Left lung (tissue), 10 donors: Measurements from ENCODE around the gene GPR61. TPM values are rescaled to one million over a fixed set of nuclear protein-coding genes. Genes with fewer than 3 reads are reported as not detected.
A peak's percentile ranks its signal among the peaks of the same experiment; 100 is the strongest.

ENCODE experiments used
- ATAC-seq: fragments of 200-7000 bp; cut with Tn5 transposase; one replicate; pipeline ENCODE4 v1.9.1; 2020; ENCODE audit warnings: moderate library complexity
- DNase-seq, 4 donors: peaks; one replicate each; pipeline ENCODE4 v3.0.0-alpha.2; 2013 to 2020
- H3K27ac ChIP-seq, 2 donors: fragments of 200-600 bp; sonication (generic) in 1 of 2; one replicate each; pipeline versions ENCODE4 v1.5.0 to v1.8.0; 2020 to 2021
- H3K27me3 ChIP-seq, 2 donors: fragments of 200-600 bp; sonication (generic) in 1 of 2; one replicate each; pipeline versions ENCODE4 v1.5.0 to v1.8.0; 2020 to 2021
- H3K36me3 ChIP-seq, 2 donors: fragments of 200-600 bp; sonication (generic) in 1 of 2; one replicate each; pipeline versions ENCODE4 v1.5.0 to v1.8.0; 2020 to 2021
- H3K4me1 ChIP-seq, 2 donors: fragments of 200-600 bp; one replicate each; pipeline ENCODE4 v1.8.0; 2021
- H3K4me3 ChIP-seq, 2 donors: fragments of 200-600 bp; sonication (generic) in 1 of 2; one replicate each; pipeline versions ENCODE4 v1.5.0 to v1.8.0; 2020 to 2021; ENCODE audit warnings: mild to moderate bottlenecking in 1 of 2
- H3K9me3 ChIP-seq, 2 donors: fragments of 200-600 bp; sonication (generic) in 1 of 2; one replicate each; pipeline versions ENCODE4 v1.5.0 to v1.8.0; 2020 to 2021
- CTCF ChIP-seq, 2 donors: fragments of 200-600 bp; sonication (generic) in 1 of 2; IDR thresholded peaks; one replicate each; pipeline versions ENCODE4 v1.5.0 to v1.8.0; 2021; ENCODE audit warnings: antibody characterized with exemption in 2 of 2
- intact Hi-C, 2 donors: fragments of 100-400 bp; cut with DNase I; formaldehyde crosslinking; loops; one replicate each; pipeline versions ENCODE4 v1.11.2 to v1.14.2; 2022
- polyA plus RNA-seq, 6 donors: library from polyadenylated mRNA; unstranded; fragments of 120-200 nt; gene quantifications; one replicate each; pipeline ENCODE4 v1.2.1, GENCODE V29; 2013; ENCODE audit not compliant: insufficient read length in 6 of 6
- total RNA-seq, 2 donors: library from RNA; stranded (reverse); fragmentation: NEBNext Ultra II Directional; extraction: Animal tissue kit (Norgen Biotek cat#: 25700); gene quantifications; one replicate each; pipeline ENCODE4 v1.2.1, GENCODE V29; 2021
- donor health status: DM: no; HTN: yes; CAD: no.
- donor health status: DM: no; HTN: no; CAD: no.

The GPR61 gene
- total and polyA plus RNA-seq, 8 donors, result 0.43 to 0.93 (median 0.69) TPM; not detected in 2

- Histone ChIP-seq H3K4me1 (peaks cover 3 to 39% of the 10 kb centered on the region in 2 donors), H3K9me3 (no peaks in the 10 kb centered on the region), H3K36me3 (peaks cover 0 to 39% of the 10 kb centered on the region in 2 donors), H3K27me3 (no peaks in the 10 kb centered on the region), H3K27ac (peak overlapping the region in 1 of 2 donors; percentile 2), H3K4me3 (no peak overlapping the region)
- DNase-seq, result peak in 1 of 4 donors; percentile 44
- TF ChIP-seq CTCF (IDR thresholded peaks at IDR 0.05), result no peak
- intact Hi-C loops, result no loop called here
- no peak for ATAC-seq
These were observed 37.9 kb upstream of the GPR61 start for GRCh38 chr1:109501644-109502363.

DNA sequence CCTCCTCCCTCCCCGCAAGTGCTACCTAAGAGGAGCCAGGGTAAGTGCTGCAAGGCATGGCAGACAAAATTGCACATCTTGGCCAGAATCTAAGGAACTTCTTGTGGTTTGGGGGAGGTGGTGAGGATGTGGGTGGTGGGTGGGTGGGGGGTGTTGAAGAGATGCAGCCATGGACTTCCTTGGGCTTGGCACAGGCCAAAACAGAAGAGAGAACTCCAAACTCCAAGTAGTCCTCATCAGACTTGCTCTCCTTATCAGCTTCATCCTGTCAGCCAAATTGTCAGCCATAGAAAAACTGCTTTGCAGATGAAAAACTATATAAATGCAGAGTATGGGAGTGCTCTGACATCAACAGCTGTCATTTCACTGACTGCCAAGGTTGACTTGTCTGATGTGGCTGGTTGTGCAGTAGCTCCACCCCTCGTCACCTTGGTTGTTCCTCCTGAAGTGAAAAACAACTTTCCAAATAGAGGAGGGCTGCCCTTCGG is 37.3 kb upstream of the GPR61 start:
- Histone ChIP-seq H3K27ac (peak overlapping the region in 1 of 2 donors; percentile 2), H3K36me3 (peaks cover 0 to 33% of the 10 kb centered on the region in 2 donors), H3K9me3 (no peaks in the 10 kb centered on the region), H3K4me1 (peaks cover 3 to 36% of the 10 kb centered on the region in 2 donors), H3K27me3 (no peaks in the 10 kb centered on the region), H3K4me3 (no peak overlapping the region)
- no peak for DNase-seq
- no peak for TF ChIP-seq CTCF (IDR thresholded peaks at IDR 0.05)
- intact Hi-C loops, result no loop called here
- no peak for ATAC-seq

DNA sequence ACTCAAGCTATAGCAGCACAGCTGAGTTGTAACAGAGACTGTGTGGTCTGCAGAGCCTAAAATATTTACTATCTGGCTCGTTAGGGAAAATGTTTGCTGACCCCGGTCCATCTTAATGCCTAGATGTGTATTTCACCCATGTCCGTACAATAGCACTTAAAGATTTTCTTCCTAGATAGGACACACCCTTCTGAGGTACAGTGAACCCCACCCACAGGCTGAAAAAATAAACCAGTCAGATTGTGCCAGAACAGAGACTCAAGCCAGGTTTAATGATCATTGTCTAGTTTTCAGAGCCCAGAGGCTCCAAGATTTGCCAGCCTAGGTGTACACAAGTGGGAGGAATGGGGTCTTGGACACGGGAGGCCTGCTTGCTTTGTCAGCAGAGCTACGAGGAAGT is 35.7 kb upstream of the GPR61 start:
- no peak overlapping the region for H3K27ac ChIP-seq
- H3K36me3 ChIP-seq, result peaks cover 0 to 19% of the 10 kb centered on the region in 2 donors
- ATAC-seq, result no peak

GRCh38 chr1:109504974-109505373 is 34.7 kb upstream of the GPR61 start:
- TF ChIP-seq CTCF (IDR thresholded peaks at IDR 0.05), result no peak
- Histone ChIP-seq H3K9me3 (no peaks in the 10 kb centered on the region), H3K4me3 (no peak overlapping the region), H3K27me3 (peaks cover 0 to 11% of the 10 kb centered on the region in 2 donors), H3K36me3 (peaks cover 0 to 17% of the 10 kb centered on the region in 2 donors), H3K4me1 (peaks cover 3 to 27% of the 10 kb centered on the region in 2 donors), H3K27ac (no peak overlapping the region)
- DNase-seq, result no peak
- ATAC-seq, result no peak
- intact Hi-C loops, result no loop called here

More for the DNA sequence above, 35.7 kb upstream of the GPR61 start:
- H3K9me3 ChIP-seq, result no peaks in the 10 kb centered on the region
- no peak overlapping the region for H3K4me3 ChIP-seq
- no peak for DNase-seq
- intact Hi-C loops, result no loop called here
- peaks cover 3 to 30% of the 10 kb centered on the region in 2 donors for H3K4me1 ChIP-seq
- no peak for TF ChIP-seq CTCF (IDR thresholded peaks at IDR 0.05)
- H3K27me3 ChIP-seq, result peaks cover 0 to 3% of the 10 kb centered on the region in 2 donors

DNA sequence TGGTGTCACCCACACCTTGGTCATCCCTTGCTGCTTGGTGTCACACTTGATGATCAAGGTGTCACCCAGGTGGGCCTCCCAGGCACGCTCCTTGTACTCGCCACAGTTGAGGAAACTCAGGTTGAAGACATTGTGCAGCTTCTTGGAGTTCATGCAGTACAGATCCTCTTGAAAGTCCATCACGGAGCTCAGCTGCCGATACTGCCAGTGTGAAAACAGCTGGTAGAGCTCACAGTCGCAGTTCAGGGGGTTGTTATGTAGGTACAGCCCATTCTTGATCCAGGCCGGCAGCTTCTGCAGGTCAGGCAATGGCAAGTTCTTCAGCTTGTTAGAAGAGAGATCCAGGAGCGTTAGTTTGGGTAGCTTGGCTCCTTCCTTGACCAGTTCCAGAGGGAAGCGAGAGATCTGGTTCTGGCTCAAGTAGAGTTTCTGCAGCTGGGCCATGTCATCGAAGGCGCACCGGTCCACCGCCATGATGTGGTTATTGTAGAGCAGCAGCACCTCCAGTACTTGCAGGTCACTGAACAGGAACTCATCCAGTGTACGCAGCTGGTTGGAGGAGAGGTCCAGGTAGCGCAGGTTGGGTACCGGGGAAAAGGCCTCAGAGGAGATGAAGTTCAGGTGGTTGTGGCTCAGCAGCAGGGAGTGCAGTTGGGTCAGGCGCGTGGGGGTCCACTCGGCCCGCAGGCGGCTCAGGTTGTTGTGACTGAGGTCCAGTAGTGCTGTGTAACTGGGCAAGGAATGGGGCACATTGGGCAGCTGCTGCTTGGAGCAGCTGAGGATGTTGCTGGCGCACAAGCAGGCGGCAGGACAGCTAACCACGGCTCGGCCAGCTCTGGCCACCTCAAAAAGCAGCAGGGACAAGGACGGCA is 31.4 kb upstream of the GPR61 start:
- no peak for ATAC-seq
- Histone ChIP-seq H3K27me3 (peaks cover 0 to 12% of the 10 kb centered on the region in 2 donors), H3K9me3 (no peaks in the 10 kb centered on the region), H3K27ac (no peak overlapping the region), H3K4me3 (no peak overlapping the region), H3K36me3 (no peaks in the 10 kb centered on the region), H3K4me1 (peaks cover 0 to 14% of the 10 kb centered on the region in 2 donors)
- intact Hi-C loops, result no loop called here
- DNase-seq, result no peak
- no peak for TF ChIP-seq CTCF (IDR thresholded peaks at IDR 0.05)
